Activated effector memory CD4-positive, alpha-beta T cell treated with Interleukin-2 at 50 U/mL for 16 hours (primary cell): ENCODE data around the gene ASXL1.

Experiments used
- DNase-seq: peaks from one replicate; pipeline ENCODE4 v3.0.0-alpha.2; 2020

Gene ASXL1

DNA sequence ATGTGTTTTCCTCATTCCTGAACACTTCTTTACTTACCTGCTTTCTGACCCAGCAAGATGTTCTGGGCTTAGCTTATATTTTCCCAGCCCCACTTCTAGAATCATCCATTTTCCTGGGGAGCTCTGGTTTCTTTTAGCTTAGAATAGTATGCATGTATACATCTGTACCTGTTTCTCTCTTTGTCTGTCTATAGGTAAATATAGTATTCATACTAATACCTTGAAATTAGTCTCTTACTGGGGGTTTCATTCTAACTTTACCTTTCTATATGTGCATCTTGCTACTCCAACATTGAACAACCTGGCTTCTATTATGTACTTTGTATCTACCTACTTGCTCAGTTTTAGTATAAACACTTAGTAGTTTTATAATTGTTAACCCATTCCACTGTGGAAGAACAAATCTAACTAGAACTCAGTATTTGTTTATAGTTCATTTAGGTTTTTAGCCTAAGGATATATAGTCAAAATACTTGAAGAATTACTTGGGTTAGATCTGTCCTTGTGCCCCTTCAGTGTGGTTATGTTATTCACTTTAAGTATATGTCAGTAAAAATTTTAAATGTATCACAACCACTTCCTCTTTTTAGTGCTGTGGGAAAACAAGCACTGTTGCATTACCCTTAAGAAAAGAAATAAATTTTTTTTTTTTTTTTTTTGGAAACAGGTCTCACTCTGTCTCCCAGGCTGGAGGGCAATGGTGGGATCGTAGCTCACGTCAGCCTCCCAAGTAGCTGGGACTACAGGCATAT, 54.0 kb downstream of the ASXL1 start:
- DNase-seq = no peak

DNA sequence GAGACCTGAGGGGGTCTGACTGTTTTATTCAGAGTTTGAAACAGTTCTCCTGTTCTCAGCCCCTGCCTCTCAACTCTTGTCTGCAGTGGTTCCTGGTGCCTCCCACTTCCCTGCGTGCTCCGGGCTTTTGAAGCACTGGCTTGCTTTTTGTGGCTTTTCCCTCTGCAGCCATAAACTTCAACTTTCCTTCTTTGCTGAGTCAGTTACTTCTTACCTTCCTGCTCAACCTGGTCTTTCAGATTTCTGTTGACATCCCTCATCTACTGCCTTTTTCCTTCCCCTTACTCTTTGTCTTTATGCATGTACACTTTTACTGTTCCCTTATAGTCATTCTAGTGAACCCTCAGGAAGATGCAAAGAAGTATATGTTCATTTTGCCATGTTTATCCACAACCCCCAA, 57.4 kb downstream of the ASXL1 start:
- no peak for DNase-seq

DNA sequence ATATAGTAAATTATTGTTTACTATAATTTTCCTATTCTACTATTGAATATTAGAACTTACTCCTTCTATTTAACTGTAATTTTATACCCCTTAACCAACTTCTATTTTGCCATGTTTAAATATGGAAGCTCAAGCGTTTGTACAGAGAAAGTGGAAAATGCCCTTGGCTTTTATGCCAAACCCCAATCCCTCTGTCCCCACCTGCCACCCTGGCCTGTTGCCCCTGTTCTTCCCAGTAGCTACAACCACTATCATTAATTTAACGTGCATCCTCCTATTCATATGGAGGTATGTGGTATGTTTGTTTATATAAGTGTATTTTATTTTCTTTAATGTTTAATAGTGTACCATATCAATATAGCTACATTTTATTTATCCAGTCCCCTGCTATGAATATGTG, 58.1 kb downstream of the ASXL1 start:
- no peak for DNase-seq

DNA sequence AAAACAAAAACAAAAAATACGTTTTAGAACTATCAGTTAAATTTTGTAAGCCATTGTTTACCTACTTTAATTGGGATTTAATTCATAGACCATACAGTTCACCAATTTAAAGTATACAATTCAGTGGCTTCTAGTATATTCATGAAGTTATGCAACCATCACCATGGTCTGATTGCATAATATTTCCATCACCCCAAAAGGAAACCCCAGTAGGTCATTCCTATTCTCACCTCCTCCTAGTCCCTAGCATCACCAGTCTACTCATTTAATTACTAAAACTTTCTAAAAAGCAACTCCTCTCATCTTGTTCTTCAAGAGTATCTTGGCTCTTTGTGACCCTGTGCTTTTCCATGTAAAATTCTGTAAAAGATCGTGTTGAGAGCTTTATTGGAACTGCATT, 60.2 kb downstream of the ASXL1 start:
- DNase-seq = no peak

DNA sequence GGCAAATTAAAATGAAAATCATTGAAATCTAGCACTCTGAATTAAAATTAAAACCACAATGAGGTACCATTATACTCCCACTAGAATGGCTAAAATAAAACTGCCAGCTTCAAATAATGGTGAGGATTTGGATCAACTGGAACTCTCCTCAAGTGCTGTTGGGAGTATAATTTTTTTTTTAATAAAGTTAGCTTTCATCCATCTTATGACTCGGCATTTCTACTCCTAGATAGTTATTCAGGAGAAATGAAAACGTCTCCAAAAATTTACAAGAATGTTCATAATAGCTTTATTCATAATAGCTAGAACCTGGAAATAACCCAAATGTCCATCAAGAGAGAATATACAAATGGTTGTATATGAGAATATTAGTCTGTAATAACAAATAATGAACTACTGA, 63.2 kb downstream of the ASXL1 start:
- no peak for DNase-seq

DNA sequence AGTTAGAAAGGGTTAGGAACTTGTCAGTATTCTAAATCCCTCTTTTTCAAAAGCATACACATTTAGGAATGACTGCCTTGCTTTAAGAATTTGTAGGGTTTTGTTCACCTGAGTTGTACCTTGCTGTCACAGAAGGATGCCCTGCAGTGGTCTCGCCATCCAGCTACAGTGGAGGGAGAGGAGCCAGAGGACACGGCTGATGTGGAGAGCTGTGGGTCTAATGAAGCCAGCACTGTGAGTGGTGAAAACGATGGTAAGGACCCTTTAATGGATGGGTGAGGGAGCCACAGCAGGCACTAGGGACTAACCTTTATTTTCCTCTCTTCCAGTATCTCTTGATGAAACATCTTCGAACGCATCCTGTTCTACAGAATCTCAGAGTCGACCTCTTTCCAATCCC, 69.9 kb downstream of the ASXL1 start:
- DNase-seq = no peak

DNA sequence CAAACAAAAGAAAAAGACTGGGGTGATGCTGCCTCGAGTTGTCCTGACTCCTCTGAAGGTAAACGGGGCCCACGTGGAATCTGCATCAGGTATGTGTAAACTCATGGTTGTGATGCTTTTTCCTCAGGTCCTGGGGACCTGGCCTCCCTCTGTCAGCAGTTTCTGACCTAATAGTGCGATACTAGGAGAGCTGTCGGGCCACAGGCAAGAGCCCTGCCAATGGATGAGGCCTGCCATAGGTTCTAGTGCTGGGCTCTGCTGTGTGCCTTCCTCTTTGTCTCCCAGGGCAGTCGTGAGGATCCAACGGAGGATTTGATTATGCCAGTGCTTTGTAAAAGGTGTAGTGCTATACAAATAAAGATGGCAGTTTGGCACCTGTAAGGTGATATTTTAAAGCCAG, 71.2 kb downstream of the ASXL1 start:
- DNase-seq = no peak

DNA sequence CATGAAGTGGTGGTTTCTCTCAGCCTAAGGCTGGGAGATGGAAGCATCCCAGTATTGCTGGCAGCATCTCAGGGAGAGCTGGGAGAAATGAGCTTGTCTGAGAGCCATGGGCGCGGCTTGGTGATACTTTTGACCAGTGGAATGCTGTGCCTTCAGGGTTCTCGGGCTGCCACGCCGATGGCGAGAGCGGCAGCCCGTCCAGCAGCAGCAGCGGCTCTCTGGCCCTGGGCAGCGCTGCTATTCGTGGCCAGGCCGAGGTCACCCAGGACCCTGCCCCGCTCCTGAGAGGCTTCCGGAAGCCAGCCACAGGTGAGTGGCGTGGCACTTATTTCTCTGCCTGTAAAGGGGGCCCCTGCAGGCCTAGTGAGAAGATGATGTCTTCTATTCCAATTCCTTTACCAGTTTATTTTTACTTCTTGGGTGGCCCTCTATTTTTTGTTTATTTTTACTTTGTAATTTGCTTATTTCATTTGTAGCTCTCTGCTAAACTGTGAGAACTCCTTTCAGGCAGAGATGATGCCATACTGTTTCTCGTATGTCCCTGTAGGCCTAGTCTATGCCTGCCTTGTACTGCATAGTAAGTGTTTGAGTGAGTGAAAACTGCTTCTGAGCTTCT, 71.7 kb downstream of the ASXL1 start:
- no peak for DNase-seq

DNA sequence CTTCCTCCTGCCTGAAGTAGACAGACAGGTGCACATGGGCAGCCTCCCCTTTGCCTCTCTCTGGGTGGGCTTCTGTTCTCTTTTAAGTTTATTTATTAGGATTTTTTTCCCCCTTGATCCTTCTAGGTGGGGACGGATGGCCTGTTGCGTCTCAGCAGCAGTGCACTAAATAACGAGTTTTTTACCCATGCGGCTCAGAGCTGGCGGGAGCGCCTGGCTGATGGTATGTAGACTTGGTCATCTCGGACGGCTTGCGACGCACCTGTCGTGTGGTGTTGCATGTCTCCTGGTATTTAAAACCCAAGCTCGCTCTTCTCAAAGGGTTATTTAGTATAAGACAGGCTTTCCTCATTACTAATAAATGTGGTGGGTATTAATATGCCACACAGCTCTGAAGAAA, 73.3 kb downstream of the ASXL1 start:
- no peak for DNase-seq

DNA sequence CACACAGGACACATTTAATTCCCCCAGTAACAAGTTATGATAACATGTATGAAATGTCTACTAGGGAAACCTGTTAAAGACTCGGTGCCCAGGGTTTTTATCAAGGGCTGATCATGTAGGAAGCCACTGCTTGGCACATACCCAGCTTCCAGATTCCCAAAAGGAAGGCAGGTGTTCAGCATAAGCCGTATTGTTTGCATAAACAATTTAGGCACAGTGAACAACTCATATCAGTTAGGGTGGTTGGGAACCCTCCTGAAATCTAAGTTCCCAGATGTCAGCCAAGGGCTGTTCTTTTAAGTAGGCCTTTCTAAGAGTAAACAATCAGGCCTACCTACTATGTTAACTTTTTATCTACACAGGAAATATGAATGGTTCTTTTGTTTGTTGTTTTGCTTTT, 74.1 kb downstream of the ASXL1 start:
- DNase-seq = no peak

DNA sequence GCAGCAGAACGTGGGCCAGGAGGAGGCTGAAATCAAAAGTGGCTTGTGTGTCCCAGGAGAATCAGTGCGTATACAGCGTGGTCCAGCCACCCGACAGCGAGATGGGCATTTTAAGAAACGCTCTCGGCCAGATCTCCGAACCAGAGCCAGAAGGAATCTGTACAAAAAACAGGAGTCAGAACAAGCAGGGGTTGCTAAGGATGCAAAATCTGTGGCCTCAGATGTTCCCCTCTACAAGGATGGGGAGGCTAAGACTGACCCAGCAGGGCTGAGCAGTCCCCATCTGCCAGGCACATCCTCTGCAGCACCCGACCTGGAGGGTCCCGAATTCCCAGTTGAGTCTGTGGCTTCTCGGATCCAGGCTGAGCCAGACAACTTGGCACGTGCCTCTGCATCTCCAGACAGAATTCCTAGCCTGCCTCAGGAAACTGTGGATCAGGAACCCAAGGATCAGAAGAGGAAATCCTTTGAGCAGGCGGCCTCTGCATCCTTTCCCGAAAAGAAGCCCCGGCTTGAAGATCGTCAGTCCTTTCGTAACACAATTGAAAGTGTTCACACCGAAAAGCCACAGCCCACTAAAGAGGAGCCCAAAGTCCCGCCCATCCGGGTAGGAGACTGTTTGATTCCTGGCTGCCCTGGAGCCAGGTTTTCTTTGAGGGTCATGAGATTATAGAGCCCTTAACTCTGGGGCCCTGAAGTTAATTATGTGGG, 75.3 kb downstream of the ASXL1 start:
- no peak for DNase-seq

DNA sequence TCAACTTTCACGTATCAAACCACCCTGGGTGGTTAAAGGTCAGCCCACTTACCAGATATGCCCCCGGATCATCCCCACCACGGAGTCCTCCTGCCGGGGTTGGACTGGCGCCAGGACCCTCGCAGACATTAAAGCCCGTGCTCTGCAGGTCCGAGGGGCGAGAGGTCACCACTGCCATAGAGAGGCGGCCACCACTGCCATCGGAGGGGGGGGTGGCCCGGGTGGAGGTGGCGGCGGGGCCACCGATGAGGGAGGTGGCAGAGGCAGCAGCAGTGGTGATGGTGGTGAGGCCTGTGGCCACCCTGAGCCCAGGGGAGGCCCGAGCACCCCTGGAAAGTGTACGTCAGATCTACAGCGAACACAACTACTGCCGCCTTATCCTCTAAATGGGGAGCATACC, 76.3 kb downstream of the ASXL1 start:
- no peak for DNase-seq

DNA sequence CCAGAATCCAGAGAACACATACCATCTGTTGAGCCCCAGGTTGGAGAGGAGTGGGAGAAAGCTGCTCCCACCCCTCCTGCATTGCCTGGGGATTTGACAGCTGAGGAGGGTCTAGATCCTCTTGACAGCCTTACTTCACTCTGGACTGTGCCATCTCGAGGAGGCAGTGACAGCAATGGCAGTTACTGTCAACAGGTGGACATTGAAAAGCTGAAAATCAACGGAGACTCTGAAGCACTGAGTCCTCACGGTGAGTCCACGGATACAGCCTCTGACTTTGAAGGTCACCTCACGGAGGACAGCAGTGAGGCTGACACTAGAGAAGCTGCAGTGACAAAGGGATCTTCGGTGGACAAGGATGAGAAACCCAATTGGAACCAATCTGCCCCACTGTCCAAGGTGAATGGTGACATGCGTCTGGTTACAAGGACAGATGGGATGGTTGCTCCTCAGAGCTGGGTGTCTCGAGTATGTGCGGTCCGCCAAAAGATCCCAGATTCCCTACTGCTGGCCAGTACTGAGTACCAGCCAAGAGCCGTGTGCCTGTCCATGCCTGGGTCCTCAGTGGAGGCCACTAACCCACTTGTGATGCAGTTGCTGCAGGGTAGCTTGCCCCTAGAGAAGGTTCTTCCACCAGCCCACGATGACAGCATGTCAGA, 77.4 kb downstream of the ASXL1 start:
- no peak for DNase-seq

DNA sequence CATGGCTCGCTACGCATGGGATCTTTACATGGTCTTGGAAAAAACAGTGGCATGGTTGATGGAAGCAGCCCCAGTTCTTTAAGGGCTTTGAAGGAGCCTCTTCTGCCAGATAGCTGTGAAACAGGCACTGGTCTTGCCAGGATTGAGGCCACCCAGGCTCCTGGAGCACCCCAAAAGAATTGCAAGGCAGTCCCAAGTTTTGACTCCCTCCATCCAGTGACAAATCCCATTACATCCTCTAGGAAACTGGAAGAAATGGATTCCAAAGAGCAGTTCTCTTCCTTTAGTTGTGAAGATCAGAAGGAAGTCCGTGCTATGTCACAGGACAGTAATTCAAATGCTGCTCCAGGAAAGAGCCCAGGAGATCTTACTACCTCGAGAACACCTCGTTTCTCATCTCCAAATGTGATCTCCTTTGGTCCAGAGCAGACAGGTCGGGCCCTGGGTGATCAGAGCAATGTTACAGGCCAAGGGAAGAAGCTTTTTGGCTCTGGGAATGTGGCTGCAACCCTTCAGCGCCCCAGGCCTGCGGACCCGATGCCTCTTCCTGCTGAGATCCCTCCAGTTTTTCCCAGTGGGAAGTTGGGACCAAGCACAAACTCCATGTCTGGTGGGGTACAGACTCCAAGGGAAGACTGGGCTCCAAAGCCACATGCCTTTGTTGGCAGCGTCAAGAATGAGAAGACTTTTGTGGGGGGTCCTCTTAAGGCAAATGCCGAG, 78.2 kb downstream of the ASXL1 start:
- no peak for DNase-seq

DNA sequence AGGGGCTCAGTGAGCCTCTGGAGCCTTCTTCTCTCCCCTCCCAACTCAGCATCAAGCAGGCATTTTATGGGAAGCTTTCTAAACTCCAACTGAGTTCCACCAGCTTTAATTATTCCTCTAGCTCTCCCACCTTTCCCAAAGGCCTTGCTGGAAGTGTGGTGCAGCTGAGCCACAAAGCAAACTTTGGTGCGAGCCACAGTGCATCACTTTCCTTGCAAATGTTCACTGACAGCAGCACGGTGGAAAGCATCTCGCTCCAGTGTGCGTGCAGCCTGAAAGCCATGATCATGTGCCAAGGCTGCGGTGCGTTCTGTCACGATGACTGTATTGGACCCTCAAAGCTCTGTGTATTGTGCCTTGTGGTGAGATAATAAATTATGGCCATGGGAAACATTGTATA, 78.8 kb downstream of the ASXL1 start:
- DNase-seq = no peak

DNA sequence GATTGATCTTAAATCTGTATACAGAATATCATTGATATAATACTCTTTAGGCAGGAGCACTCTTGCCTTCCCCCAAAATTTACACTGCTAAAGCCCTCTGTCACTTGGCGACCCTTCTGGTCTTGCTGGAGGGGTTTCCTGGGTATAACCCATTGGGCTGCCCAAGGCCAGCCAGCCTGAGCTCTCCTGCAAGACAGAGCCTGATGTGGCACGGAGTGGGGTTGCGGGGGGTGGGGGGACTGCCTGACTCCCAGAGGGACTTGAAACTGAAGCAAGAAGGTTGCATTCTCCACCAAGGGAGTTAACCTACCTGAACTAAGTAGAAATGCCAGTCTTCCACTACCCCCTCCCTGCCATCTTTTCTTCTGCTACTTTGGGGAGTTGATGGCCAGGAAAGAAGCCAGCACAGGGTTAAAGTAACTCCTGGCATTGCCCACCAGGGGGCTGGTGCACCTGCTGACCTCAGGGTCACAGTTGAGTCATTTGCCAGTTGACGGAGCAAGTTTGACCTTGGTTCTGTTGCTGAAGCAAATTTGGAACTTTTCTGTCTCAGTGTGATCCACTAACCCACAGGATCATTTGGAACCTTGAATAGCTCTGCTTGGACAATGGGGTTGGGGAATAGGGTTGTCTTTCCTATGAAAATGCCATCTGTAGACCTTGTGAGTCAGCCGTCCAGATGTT, 79.4 kb downstream of the ASXL1 start:
- DNase-seq = no peak

DNA sequence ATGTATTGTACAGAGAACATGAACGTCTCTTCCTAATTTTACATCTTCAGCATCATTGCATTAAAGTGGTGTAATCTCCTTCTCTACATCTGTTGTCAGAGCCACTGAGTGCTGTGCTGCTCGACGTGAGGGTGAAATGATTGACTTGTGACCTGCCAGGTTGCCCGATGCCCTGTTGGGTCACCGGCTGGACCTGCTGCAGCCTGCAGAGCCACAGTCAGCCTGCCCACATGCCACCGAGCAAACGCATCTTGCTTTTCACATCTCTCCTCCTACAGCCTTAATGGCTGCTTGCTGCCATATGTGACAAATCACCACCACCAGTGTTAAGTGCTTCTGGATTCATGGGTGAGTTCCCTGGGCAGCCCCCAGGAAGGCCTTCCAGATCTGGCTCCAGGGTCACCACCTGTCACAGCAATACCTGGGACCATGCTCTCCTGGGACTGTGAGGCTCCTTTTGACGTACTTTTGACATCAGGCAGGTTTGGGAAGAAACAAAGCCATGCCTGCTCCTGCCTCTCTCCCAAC, 80.3 kb downstream of the ASXL1 start:
- no peak for DNase-seq

DNA sequence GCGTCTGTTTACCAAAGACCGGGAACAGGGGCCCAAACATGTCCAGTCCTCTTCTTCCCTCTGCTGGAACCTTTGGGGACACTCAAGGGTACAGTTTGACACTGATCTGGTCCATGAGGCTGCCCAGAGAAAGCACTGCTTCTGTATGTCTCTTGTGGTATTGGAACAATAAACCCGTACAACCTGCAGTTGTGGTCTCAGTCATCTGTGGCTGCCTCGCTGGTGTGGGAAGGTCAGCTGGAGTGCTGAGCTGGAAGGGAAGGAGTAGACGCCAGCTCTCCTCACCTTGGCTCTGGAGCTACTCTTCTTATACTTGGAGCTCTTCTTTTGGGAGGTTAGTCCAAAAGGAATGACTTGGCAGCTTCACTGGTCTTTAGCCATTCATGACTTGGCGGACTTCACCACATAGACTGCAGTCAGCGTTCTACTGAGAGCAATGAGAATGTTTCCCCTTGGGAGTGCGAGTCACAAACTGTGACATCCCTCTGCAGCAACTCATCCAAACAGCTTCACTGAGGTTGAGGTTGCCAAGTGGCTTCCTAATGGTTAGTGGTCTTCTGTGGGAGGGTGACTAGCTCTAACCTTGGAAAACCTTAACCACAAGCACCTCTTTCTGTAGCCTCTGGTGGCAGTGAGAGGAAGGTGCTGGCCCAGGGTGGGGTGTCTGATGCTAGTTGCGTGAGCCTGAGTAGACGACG, 81.2 kb downstream of the ASXL1 start:
- no peak for DNase-seq

DNA sequence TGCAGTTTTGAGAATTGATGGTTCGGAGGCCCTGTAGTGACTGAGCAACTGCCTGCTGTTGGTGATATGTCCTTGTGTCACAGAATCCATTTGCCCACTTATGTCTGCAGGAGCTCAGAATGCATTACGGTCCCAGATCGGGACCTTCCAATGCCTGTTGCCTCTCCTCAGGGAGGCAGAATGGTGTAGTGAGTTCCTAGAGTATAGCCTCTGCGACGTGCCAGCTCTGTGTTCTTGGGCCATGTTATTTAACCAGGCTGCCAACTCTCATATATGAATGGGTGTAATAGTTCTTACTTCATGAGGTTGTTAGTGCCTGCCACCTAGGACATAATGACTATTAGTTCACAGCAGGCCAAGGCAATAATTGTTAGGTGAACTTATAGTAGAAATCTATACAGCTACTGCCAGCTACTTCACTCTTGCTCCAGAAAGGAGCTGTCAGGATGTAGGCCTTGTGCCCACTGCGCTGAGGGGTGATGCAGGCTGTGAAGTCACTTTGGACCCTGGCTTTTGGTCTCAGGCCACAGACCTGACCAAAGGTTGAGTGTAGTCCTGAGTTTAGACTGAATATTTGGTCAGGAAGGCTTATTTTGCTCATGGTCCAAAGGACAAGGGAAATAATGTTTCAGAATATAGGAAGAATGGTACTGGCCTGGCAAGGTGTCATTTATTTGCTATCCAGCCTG, 82.1 kb downstream of the ASXL1 start:
- no peak for DNase-seq

DNA sequence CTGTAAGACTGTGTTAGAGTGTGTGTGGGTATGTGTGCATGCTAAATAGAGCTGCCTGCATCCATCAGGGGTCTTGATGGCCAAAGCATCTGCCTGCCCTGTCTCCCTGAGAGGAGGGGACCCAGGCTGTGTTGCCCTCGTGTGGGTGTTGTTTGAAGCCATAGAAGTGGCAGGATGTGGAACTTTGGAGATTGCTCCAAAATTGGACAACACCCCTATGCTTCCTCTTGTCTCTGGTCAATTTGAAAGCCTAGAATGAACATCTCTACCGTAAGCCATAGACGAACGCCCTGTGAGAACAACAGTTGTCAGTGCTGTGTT, 82.6 kb downstream of the ASXL1 start:
- no peak for DNase-seq

DNA sequence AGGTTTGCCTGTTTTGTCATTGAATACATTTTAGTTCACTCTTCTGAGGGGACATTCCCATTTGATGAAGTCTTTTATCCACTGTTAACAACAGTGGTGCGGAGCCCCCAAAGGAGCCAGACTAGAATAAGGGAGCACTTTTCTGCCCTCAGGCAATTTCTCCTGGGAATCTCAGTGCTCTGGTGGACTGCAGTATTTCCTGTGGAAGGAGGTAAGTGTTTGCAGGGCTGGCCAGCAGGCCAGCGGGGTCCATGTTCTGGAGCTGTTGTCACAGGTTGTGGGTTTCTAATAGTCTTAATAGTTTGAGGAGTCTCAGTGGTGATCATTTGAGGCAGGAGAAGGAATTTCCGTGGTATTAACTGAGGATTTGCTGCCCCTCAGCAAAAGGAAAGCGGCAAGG, 83.5 kb downstream of the ASXL1 start:
- DNase-seq = no peak
